ENCODE measurements around the gene OLFM1.

DNA sequence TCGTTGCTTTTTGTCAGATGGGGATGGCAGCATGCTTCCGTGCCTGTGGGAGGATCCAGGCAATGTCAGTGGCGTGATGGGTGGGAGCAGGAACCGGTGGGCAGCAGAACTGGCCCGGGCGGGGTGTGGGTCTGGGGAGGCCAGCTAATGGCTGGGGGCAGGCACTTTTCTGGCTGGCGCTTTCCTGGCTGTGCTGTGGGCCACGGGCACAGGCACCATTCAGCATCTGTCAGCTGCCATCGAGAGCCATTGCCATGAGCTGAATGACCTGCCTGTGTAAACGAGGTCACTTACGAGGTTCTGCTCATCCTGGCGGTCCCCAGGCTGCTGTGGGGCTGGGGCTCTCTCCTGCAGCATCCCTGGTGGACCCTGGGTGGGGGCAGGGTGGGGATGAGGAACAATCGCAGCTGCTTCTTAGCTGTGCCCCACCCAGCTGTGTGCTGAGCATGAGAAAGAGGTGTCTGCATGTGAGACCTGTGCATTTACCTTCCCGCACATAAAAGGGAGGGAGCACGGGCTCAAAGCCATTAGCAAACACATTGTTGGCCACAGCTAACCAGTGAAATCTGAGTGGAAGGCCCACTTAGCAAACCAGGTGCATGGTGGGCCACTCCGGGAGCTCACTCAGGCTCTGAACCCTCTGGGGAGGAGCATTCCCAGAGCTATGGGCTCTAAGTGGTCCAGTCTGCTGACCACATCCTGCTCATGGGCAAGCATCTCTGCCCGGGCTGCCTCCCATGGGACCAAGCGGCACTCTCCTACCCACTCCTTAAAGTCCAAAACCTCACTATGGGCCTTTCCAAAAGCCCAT is 41.3 kb upstream of the OLFM1 start:
- TF ChIP-seq POLR2A (IDR thresholded peaks at IDR 0.05; ENCODE audit: borderline replicate concordance, extremely low read depth, insufficient read depth, insufficient read length), result no peak
- no peak for TF ChIP-seq JUND (IDR thresholded peaks at IDR 0.05)
- no peak for TF ChIP-seq RAD21 (IDR thresholded peaks at IDR 0.05; ENCODE audit: low read depth)
- TF ChIP-seq, protein P1, sequence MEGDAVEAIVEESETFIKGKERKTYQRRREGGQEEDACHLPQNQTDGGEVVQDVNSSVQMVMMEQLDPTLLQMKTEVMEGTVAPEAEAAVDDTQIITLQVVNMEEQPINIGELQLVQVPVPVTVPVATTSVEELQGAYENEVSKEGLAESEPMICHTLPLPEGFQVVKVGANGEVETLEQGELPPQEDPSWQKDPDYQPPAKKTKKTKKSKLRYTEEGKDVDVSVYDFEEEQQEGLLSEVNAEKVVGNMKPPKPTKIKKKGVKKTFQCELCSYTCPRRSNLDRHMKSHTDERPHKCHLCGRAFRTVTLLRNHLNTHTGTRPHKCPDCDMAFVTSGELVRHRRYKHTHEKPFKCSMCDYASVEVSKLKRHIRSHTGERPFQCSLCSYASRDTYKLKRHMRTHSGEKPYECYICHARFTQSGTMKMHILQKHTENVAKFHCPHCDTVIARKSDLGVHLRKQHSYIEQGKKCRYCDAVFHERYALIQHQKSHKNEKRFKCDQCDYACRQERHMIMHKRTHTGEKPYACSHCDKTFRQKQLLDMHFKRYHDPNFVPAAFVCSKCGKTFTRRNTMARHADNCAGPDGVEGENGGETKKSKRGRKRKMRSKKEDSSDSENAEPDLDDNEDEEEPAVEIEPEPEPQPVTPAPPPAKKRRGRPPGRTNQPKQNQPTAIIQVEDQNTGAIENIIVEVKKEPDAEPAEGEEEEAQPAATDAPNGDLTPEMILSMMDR (IDR thresholded peaks at IDR 0.05 in 2 of 3, conservative IDR thresholded peaks at IDR 0.05 in 1 of 3; ENCODE audit: borderline replicate concordance in 1 of 3, insufficient read depth in 1 of 3, low read depth in 2 of 3, low read length in 2 of 3), result no peak
- no peak for TF ChIP-seq YY1 (IDR thresholded peaks at IDR 0.05; ENCODE audit: extremely low read depth, insufficient replicate concordance, low read depth, low read length)
- TF ChIP-seq, protein P2, sequence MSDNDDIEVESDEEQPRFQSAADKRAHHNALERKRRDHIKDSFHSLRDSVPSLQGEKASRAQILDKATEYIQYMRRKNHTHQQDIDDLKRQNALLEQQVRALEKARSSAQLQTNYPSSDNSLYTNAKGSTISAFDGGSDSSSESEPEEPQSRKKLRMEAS (IDR thresholded peaks at IDR 0.05), result no peak
- no peak for TF ChIP-seq SP1 (IDR thresholded peaks at IDR 0.05; ENCODE audit: low read depth)
- TF ChIP-seq EZH2 (IDR thresholded peaks at IDR 0.05), result no peak
- no peak for TF ChIP-seq POLR2AphosphoS5 (IDR thresholded peaks at IDR 0.05; ENCODE audit: low read depth, low read length)
- TF ChIP-seq ZNF274 (IDR thresholded peaks at IDR 0.05; ENCODE audit: low read depth, low read length), result no peak
- TF ChIP-seq, protein P3, sequence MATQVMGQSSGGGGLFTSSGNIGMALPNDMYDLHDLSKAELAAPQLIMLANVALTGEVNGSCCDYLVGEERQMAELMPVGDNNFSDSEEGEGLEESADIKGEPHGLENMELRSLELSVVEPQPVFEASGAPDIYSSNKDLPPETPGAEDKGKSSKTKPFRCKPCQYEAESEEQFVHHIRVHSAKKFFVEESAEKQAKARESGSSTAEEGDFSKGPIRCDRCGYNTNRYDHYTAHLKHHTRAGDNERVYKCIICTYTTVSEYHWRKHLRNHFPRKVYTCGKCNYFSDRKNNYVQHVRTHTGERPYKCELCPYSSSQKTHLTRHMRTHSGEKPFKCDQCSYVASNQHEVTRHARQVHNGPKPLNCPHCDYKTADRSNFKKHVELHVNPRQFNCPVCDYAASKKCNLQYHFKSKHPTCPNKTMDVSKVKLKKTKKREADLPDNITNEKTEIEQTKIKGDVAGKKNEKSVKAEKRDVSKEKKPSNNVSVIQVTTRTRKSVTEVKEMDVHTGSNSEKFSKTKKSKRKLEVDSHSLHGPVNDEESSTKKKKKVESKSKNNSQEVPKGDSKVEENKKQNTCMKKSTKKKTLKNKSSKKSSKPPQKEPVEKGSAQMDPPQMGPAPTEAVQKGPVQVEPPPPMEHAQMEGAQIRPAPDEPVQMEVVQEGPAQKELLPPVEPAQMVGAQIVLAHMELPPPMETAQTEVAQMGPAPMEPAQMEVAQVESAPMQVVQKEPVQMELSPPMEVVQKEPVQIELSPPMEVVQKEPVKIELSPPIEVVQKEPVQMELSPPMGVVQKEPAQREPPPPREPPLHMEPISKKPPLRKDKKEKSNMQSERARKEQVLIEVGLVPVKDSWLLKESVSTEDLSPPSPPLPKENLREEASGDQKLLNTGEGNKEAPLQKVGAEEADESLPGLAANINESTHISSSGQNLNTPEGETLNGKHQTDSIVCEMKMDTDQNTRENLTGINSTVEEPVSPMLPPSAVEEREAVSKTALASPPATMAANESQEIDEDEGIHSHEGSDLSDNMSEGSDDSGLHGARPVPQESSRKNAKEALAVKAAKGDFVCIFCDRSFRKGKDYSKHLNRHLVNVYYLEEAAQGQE (IDR thresholded peaks at IDR 0.05; ENCODE audit: low read depth), result no peak
